ENCODE measurements around the gene COL16A1. TPM values are rescaled to one million over a fixed set of nuclear protein-coding genes. Genes with fewer than 3 reads are reported as not detected.

The COL16A1 gene
- total and polyA plus RNA-seq, 9 donors: 19.8 to 237 (median 157) TPM

- DNase-seq: no peak
- Histone ChIP-seq H3K4me1 (ENCODE audit: insufficient read depth) (peaks cover under 1% of the 10 kb centered on the region), H3K36me3 (no peaks in the 10 kb centered on the region), H3K27me3 (no peaks in the 10 kb centered on the region), H3K27ac (no peak overlapping the region), H3K4me3 (no peak overlapping the region), H3K9me3 (no peaks in the 10 kb centered on the region)
- intact Hi-C loops (cut with DNase I): no loop called here
- no peak for TF ChIP-seq POLR2A (IDR thresholded peaks at IDR 0.05)
- no peak for TF ChIP-seq EP300 (IDR thresholded peaks at IDR 0.05)
- TF ChIP-seq, protein P1, sequence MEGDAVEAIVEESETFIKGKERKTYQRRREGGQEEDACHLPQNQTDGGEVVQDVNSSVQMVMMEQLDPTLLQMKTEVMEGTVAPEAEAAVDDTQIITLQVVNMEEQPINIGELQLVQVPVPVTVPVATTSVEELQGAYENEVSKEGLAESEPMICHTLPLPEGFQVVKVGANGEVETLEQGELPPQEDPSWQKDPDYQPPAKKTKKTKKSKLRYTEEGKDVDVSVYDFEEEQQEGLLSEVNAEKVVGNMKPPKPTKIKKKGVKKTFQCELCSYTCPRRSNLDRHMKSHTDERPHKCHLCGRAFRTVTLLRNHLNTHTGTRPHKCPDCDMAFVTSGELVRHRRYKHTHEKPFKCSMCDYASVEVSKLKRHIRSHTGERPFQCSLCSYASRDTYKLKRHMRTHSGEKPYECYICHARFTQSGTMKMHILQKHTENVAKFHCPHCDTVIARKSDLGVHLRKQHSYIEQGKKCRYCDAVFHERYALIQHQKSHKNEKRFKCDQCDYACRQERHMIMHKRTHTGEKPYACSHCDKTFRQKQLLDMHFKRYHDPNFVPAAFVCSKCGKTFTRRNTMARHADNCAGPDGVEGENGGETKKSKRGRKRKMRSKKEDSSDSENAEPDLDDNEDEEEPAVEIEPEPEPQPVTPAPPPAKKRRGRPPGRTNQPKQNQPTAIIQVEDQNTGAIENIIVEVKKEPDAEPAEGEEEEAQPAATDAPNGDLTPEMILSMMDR (IDR thresholded peaks at IDR 0.05): no peak
- 57 to 63% (median 60%) methylated on average over 9 of the region's 9 CpGs for WGBS, 3 donors
Measured at GRCh38 chr1:31650161-31651088, 53.4 kb downstream of the COL16A1 start.

- Histone ChIP-seq H3K4me3 (no peak overlapping the region), H3K36me3 (no peaks in the 10 kb centered on the region), H3K27ac (no peak overlapping the region), H3K9me3 (no peaks in the 10 kb centered on the region), H3K4me1 (ENCODE audit: insufficient read depth) (peaks cover 3% of the 10 kb centered on the region), H3K27me3 (no peaks in the 10 kb centered on the region)
- DNase-seq: no peak
- TF ChIP-seq EP300 (IDR thresholded peaks at IDR 0.05) (no peak), POLR2A (IDR thresholded peaks at IDR 0.05) (no peak)
- TF ChIP-seq, protein P1 (IDR thresholded peaks at IDR 0.05): no peak
- intact Hi-C loops (cut with DNase I): loop anchor here in 1 of 4 donors (10.0 kb wide), 1 partner anchor 64 kb away; no protein-coding TSS in a partner anchor
- WGBS, 3 donors: 65 to 73% (median 66%) methylated on average over 9 of the region's 9 CpGs
Measured at GRCh38 chr1:31648641-31649357, 55.0 kb downstream of the COL16A1 start.

DNA sequence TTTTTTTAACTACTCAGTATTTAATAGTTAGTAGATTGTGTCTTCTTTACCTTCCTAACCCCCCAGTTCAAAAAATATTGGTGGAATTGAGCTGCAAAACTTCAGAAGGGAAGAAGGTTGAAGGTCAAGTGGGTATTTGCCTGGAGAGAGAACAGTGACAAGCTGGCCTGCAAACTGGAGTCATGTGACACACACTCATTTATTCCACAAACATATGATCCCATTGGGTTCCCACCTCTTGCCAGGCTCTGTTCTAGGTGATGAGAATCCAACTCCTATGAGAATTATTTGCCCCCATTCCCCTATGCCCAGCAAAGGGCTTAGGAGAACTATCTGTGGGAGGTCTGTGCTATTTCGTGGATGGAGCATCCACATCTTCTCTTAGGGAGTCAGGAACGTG is 55.6 kb downstream of the COL16A1 start:
- no peaks in the 10 kb centered on the region for H3K36me3 ChIP-seq
- TF ChIP-seq, protein P1 (IDR thresholded peaks at IDR 0.05): no peak
- TF ChIP-seq EP300 (IDR thresholded peaks at IDR 0.05) (no peak), POLR2A (IDR thresholded peaks at IDR 0.05) (no peak)
- no peak overlapping the region for H3K27ac ChIP-seq
- WGBS, 3 donors: 54 to 67% (median 60%) methylated on average over 2 of the region's 2 CpGs
- H3K4me3 ChIP-seq: no peak overlapping the region
- intact Hi-C loops (cut with DNase I): loop anchor here in 1 of 4 donors (10.0 kb wide), 1 partner anchor 63 kb away; no protein-coding TSS in a partner anchor
- H3K27me3 ChIP-seq: no peaks in the 10 kb centered on the region
- H3K4me1 ChIP-seq (ENCODE audit: insufficient read depth): peaks cover 7% of the 10 kb centered on the region
- no peak for DNase-seq
- no peaks in the 10 kb centered on the region for H3K9me3 ChIP-seq

- 35 to 46% (median 42%) methylated on average over 2 of the region's 2 CpGs for WGBS, 3 donors
- Histone ChIP-seq H3K27me3 (no peaks in the 10 kb centered on the region), H3K36me3 (no peaks in the 10 kb centered on the region), H3K27ac (no peak overlapping the region), H3K4me1 (ENCODE audit: insufficient read depth) (peaks cover 7% of the 10 kb centered on the region), H3K9me3 (no peaks in the 10 kb centered on the region), H3K4me3 (no peak overlapping the region)
- DNase-seq: no peak
- intact Hi-C loops (cut with DNase I): loop anchor here in 1 of 4 donors (10.0 kb wide), 1 partner anchor 62 kb away; no protein-coding TSS in a partner anchor
- TF ChIP-seq, protein P1 (IDR thresholded peaks at IDR 0.05): no peak
- TF ChIP-seq POLR2A (IDR thresholded peaks at IDR 0.05): no peak
Measured at GRCh38 chr1:31647106-31647505, 56.7 kb downstream of the COL16A1 start.

Data from ovary (tissue), 9 donors.